T1000 (cell line): ENCODE data around the gene IDH3G.
A peak's percentile ranks its signal among the peaks of the same experiment; 100 is the strongest.
"Not testable (repeated sequence)": the region's sequence is repeated elsewhere in the genome, so short reads cannot be mapped to it uniquely, and the experiment has no call there.

Experiments
- DNase-seq: peaks from one replicate; lab custom pipeline; 2025; ENCODE audit warnings: mixed read lengths; lab: John Stamatoyannopoulos, UW

Gene IDH3G

DNA sequence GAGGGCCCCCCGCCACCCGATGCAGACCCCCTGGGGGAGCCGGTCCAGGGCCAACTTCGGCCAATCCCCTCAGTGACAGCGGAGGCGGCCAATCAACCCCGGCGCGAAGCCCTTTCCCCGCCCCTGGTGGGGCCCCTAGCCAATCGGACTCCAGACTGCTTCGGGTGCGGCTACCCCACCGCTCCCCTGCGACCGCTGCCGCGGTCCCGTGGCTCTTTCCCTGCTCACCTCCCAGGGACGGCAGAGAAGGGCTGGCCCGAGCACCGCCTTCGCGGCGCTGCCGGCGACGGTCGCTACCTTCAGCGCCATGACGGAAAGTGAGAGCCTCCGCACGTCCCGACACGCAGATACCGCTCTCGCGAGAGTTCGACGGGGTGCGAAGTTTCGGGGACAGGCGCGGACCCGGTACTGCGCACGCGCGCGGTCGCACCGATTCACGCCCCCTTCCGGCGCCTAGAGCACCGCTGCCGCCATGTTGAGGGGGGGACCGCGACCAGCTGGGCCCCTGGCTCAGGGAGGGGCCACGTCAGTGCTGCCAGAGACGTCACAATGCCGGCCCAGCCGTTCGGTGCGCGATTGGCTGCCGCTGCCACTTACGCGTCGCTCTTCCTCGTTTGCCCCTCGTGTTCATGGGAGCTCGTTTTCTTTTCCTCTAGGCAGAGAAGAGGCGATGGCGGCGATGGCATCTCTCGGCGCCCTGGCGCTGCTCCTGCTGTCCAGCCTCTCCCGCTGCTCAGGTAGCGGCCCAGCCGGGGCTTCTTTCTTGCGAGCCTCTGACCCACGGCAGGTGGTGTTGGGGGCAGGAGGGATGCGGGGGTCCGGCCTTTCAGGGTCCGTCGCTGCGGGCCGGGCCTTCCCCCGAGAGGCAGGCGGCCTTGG lies at the start of gene IDH3G, which contains the start of gene SSR4:
TSS of gene IDH3G (minus strand) at position 358 of the 879 bp plus-strand sequence. CDS start at position 309, 49 bp downstream.
TSS of gene SSR4 (plus strand) at position 651 of the 879 bp plus-strand sequence. CDS start at position 671, 20 bp downstream.
- DNase-seq, result peak; percentile 85

DNA sequence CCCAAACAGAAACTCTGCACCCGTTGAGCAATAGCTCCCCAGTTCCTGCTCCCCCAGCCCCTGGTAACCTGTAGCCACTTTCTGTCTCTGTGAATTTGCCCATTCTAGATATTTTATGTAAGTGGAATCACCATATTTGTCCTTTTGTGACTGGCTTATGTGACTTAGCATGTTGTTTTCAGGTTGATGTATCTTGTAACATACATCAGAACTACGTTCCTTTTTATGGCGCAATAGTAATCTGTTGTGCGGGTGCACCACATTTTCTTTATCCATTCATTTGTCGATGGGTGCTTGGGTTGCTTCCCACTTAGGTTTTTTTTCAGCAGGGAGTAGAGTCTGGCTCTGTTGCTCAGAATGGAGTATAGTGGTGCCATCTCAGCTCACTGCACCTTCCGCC lies 42.7 kb upstream of the IDH3G start:
- no peak for DNase-seq

DNA sequence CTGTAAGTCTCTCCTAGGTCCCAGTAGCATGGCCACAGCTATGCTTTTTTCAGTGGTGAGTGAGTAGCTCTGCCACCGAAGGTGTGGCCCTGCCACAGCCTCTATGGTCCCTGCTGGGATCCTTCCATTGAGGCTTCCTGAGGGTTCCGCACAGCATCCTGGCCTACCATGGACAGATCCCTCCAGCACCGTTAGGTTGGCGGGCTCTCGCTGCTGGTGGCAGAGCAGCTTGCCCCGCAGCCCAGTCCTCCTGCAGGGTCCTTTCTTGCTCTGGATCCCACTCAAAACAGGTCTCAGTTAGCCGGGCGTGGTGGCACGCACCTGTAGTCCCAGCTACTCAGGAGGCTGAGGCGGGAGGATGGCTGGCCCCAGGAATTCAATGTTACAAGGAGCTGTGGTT lies 38.6 kb upstream of the IDH3G start:
- no peak for DNase-seq

DNA sequence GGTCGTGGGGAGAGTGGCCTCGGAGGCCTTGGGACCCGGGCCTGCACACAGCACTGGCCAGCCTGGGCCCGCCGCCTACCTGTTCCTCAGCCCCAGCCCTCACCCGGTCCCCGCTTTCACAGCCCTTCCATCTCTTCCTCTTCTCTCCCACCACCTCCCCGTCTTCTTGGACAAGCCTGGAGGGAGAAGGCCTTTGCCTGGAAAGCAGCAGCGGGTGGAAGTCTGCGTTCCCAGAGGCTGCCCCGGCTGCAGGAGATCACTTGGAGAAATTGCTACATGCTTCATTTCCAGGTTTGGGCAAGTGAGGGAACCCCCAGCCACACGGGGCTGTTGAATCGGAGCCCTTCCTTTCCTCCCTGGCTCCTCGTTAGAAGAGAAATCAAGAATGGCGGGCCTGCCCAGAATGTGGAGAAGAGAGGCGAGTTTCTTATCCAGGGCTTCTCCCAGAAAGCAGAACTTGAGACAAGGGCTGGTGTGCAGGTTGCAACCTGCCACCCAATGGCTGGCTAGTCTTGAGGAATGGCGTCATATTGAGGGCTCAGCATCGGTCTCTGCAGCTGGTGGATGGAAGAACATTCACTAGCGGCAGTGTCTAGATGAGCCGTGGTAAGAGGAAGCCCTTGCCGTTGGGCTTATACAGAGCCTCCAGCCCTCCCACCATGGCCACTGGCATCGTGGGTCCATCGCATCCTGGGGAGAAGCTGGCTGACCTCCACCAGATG lies 37.4 kb upstream of the IDH3G start:
- no peak for DNase-seq

DNA sequence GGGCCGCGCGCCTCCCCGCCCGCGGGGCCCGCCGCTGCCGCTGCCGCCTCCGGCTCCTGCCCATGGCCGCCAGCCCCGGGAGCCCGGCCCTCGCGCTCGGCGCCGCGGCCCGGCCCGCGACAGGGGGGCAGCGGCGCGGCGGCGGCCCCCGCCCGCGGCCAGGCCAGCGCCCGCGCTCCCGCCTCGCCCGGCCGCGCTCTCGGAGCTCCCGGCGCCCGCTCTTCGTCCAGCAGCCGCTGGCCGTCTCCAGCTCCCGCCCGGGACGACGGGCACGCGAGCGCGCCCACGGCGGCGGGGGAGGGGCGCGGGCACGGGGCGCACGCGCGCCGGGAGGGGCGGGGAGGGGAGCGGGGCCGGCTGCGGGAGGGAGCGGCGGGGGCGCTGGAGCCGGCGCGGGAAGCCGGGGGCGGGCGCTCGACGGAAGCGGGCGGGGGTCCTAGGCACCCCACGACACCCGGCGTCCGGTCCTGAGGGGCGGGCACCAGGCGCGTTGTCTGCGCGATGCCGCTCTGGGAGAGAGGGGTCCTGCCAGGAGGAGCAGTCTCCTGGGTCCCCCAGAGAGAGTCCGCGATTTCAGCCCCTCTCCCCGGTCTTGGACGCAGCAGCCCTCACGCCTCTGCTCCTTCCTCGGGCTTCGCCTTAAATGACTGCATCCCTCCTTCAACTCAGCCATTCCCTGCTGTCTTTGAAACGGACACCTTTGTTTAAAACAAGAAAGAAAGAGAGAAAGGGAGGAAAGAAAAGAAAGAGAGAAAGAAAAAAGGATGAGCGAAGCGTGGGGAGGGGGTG lies 36.7 kb upstream of the IDH3G start:
- DNase-seq, result no peak

DNA sequence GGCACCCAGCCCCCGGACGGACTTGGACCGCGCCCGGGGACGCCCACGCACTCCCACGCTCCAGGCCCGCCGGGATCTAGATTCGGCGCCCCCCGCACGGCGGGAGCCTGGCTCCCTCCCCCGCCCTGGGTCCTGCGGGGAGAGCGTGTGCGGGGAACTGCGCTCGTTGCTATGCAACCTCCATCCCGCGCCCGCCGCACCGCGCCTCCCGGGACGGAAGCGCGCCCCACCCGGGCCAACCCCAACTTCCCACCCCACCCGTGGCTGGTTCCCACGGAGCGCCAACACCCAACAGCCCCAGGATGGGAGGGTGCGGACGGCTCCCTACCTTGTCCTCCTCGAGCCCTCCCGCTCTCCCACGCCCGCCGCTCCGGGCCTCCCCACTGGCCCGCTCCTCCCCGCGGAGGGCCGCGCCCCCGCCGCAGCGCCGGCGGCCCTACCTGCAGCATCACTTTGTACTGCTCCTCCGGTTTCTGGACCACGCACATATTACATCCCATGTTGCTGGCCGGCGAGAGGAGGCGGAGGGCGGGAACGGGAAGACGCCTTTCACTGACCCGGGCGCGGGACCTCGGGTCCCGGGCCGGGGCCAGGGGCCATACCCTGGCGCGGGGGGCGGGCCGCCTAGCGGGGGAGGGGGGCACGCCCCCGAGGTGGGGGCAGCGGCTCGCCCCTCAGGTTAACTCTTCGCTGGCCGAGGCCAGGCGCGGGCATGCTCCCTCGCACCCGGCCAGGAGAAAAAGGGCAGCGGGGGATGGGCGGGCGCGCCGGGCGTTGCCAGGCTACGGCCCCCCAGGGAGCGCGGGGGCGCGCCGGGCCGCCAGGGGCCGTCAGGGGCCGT lies 35.8 kb upstream of the IDH3G start, which contains the start of gene PDZD4:
TSS of gene PDZD4 (minus strand) at position 746 of the 841 bp plus-strand sequence. CDS start at position 500, 246 bp downstream.
- DNase-seq, result no peak

DNA sequence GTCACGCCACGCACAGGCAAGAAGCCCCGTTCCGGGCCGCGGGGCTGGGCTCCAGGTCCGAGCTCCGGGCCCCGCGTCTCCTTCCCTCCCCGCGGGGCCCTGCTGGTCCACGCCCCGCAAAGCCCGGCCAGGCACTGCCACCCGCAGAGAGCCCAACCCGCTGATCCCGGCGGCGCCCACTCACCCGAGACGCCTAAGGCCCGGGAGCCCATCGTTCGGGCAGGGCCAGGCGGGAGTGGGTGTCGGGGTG lies 35.3 kb upstream of the IDH3G start:
- DNase-seq, result no peak

DNA sequence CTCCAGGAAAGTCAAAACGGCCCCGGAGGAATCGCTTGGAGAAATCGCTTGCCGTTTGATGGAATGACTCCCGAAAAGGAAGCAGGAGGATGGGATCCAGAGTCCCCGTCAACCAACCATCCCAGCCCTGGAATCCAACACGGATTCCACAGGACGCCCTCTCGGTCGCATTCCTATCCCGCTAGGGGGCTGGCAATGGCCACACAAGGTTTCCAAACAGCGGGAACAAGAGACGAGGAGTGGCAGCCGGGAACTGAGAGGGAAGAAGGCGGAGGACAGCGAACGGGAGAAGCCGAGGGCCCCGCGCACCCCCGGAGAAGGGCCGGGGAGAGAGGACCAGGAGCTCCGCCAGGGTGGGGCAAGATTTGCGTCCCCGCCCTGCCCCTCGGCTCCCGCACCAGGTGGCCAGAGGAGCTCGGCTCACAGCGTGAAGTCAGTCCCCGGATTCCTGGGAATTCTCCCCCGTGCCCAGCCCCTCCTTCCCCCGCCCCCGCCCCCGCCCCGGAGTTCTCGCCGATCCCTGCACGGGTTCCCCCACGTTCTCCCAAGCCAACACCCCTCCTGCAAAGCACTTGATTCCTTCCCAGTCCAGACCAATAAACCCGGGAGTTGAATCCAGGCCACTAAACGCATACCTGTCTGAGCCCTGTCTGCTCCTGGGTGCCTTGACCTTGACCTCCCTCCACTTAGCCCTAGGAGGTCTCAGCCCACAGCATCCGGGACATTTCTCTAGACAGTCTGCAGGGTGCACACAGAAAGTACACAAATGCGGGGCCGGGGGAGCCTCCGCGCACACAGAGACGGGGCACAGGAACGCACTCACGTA lies 34.8 kb upstream of the IDH3G start:
- DNase-seq, result no peak

DNA sequence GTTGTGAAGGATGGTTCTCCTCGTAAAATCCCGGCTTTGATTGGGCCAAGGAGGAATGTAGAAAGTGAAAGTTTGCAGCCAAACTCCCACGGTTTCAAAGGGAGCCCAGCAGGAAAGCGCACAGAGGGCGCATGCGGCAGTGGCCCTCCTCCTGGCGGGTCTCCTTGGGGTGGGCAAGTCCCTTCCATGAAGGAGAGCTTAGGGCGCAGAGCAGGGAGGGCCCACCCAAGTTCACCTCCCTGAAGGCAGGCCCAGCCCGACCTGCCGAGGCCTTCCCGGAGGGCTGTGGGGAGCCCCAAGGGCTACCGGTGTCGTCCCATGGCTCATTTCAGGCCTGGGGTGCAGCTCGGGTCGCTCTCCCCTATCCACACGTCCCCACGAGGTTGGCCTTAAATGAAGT lies 34.1 kb upstream of the IDH3G start:
- DNase-seq, result no peak

DNA sequence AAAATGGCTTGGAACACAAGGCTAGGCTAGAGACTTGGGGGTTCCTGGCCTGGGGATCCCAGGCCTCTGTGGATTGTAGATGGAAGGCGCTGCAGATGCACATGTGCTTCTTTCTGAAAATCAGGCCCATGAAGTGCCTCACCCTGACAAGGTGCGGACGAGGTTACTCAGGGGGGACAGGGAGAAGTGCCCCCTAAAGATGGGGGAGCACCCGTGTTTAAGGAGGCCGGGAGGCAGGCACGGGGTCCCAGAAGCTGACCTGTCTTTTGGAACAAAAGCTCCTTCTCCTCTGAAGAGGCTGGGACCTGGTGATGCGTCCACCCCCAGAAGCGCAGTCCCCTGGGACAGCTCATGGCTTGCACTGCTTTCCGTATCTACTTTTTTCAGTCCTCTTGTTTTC lies 33.7 kb upstream of the IDH3G start:
- DNase-seq, result no peak

DNA sequence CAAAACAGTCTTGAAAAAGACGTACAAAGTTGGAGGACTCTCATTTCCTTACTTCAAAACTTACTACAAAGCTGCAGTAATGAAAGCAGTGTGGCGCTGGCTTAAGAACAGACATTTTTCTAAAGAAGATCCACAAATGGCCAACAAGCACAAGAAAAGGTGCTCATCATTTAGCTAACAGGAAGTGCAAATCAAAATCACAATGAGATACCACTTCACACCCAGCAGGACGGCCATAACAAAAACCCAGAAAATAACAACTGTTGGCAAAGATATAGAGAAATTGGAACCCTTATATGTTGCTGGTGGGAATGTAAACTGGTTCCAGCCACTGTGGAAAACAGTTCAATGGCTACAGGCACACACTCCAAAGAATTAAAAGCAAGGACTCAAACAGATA lies 32.8 kb upstream of the IDH3G start:
- no peak for DNase-seq

DNA sequence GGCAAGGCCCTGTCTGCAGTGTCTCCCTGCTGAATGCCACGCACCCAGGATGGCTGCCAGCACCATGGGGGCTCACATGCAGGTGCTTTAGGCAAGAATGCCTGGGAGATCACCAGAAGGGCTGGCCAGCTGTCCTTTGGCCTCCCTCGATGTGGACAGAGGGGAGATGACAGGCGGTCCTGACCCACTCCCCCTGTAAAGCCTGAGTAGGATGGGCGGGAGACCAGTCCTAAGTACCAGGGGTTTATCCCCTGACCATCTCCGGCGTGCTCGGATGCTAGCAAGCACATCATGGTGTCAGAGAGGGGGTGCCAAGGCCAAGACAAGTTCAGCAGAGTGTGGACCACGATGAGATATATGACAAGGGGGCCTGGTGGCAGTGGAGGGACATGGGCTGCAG lies 30.9 kb upstream of the IDH3G start:
- no peak for DNase-seq

DNA sequence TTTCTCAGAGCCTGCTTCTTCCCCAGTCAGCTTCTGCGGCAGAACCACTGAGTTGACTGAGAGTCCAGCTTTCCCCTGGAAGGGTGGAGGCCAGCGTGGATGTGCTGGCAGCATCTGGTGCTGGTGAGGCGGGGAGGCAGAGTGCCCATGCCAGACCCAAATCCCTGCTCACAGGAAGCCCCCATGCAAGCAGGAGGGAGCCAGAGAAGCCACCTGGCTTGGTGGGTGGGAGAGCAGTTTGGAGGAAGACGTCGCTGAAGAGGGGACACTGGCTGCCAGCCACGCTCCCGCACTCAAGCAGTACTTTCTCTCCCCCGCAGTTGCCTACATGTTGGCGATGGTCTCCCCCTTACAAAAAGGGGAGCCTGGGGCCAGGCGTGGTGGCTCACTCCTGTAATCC lies 30.2 kb upstream of the IDH3G start:
- DNase-seq, result no peak

DNA sequence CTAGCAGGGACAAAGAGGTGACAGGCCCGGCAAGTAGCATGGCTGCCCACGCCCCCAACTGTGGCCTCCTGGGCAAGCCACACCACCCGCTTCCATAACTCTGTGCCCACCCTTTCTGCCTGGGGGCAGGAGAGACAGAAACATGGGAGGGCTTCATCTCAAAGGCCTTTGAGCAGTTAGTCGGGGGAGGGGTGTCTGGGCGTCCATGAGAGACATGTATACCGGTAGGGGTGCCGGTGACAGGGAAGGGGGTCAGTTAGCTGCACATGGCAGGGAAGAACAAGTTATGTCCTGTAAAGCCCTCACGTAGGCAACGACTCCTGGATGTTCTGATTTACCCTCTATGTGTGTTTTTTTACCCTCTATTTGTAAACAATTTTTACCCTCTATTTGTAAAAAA lies 26.9 kb upstream of the IDH3G start:
- no peak for DNase-seq

DNA sequence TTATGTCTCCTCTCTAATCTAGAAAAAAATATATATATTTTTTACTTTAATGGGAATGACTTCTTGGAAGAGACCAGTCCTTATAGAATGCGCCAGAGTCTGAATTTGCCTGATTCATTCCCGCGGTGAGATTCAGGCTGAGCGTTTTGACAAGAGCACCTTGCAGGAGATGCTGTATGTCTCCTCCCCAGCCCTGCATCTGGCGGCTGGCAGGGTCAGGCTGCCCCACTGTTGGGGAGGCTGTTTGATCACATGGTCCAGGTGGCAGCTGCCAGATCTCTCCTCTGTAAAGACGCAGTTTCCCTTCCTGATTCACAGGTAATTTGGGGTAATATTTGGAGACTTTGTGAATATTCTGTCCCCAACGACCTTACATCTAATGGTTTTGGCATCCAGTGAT lies 26.4 kb upstream of the IDH3G start:
- no peak for DNase-seq

DNA sequence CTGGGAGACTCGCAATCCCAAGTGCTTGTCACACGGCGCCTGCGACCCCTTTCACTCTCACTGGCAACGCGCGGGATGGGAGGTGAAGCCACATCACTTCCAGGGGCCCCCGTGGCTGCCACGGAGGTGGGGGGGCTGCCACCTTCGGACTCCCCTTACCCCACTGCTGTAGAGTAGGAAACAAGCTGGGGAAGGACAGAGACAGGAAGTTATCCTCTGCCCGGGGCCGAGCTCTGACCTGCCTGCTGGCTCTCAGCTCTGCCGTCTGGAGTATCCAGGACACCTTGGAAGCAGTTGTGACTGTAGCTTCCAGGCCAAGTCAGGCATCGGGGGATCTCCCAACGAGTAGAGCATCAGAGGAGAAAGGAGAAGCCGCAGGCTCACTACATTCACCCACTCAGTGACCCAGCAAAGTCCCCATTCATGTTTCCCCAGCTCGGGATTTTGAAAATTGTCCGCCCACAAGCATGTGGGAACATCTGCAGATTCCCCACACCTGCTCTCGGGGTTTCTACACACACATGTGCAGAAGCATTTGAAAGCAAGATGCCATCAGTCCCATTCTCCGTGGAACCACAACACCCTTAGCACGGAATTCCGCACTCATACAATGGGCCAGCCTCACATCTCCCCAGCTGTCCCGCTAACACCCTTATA lies 25.3 kb upstream of the IDH3G start:
- no peak for DNase-seq

DNA sequence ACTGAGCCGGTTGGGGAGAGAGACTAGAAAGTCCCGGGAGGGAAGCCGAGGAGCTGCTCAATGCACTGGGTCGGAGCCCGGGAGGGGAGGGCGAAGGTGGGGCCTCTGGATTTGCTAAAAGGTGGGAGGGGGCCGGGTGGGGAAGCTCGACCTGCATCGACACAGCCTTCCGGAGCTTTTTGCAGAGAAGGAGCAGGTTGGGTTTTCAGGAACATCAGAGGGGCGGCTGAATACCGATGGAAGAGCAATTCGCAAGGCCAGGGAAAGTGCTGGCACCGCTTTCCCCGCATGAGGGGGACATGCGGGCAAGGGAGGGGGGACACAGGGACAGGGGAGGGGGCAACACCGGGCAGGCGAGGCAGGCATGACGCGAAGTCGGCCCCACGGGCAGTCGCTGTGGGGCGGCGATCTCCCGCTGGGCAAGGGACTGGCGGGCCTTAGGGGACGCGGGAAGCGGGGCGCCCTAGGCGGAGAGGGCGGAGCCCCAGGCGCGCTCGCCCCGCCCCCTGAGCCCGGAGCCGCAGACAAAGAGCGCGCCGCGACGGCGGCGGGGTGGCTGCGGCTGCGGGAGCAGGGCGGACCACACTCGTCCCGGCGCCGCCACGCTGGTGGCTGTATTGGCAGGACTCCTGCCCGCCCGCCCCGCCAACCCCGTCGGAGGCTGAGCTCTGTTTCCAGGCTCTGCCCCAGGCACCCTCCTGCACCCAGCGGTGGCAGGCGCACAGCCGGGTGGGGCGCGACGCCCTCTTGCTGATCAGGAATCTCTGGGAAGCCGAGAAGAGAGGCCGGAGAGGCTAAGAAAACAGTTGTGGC lies 24.6 kb upstream of the IDH3G start:
- no peak for DNase-seq

DNA sequence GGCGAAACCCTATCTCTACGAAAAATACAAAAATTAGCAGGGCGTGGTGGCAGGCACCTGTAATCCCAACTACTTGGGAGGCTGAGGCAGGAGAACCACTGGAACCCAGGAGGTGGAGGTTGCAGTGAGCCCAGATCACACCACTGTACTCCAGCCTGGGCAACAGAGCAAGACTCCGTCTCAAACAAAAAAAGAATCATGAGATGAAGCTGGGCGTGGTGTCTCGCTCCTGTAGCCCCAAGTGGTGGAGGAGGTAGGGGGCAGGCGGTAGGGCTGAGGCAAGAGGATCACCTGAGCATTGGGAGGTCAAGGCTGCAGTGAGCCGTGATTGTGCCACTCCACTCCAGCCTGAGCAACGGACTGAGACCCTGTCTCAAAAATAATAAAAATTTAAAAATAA lies 23.9 kb upstream of the IDH3G start:
- not testable (repeated sequence) for DNase-seq
